ENCODE results near the gene ZMAT3.

ZMAT3 gene

GRCh38 chr3:179018808-179019207 lies 52.8 kb downstream of the ZMAT3 start:
- no peak for FAIRE-seq

GRCh38 chr3:179016979-179017670 lies 54.5 kb downstream of the ZMAT3 start:
- FAIRE-seq = no peak

- FAIRE-seq = peak; percentile 78
Observed at GRCh38 chr3:179015551-179016020, 56.0 kb downstream of the ZMAT3 start.

- FAIRE-seq = no peak
Observed at GRCh38 chr3:179005706-179006105, 65.9 kb downstream of the ZMAT3 start.

- FAIRE-seq = no peak
Observed at GRCh38 chr3:179005213-179005612, 66.4 kb downstream of the ZMAT3 start.

GRCh38 chr3:179000659-179001058 lies 71.0 kb downstream of the ZMAT3 start:
- FAIRE-seq = no peak

GRCh38 chr3:179000144-179000543 lies 71.5 kb downstream of the ZMAT3 start:
- FAIRE-seq = no peak

- FAIRE-seq = no peak
Observed at GRCh38 chr3:178996399-178996798, 75.2 kb downstream of the ZMAT3 start.

- FAIRE-seq = no peak
Observed at GRCh38 chr3:178990293-178990692, 81.3 kb downstream of the ZMAT3 start.

- FAIRE-seq = no peak
Observed at GRCh38 chr3:178989821-178990220, 81.8 kb downstream of the ZMAT3 start.

- no peak for FAIRE-seq
Observed at GRCh38 chr3:178987745-178988144, 83.9 kb downstream of the ZMAT3 start.

- FAIRE-seq = no peak
Observed at GRCh38 chr3:178986456-178986855, 85.2 kb downstream of the ZMAT3 start.

GRCh38 chr3:178982137-178982536 lies 89.5 kb downstream of the ZMAT3 start:
- no peak for FAIRE-seq

- FAIRE-seq = no peak
Observed at GRCh38 chr3:178975320-178975719, 96.3 kb downstream of the ZMAT3 start.

- no peak for FAIRE-seq
Observed at GRCh38 chr3:178971614-178972013, 100.0 kb downstream of the ZMAT3 start.

GRCh38 chr3:178969004-178969700 lies 102.5 kb downstream of the ZMAT3 start:
- FAIRE-seq = no peak

Data from TTC549 (cell line).